HG03097 (cell line): ENCODE results near the gene CREBL2.
"Not testable (repeated sequence)": the region's sequence is repeated elsewhere in the genome, so short reads cannot be mapped to it uniquely, and the experiment has no call there.

Experiments used
- ATAC-seq: cut with Tn5 transposase; IDR thresholded peaks from one replicate; pipeline ENCODE4 v1.9.1; 2021; ENCODE audit not compliant: unreplicated experiment, low FRiP score

Gene CREBL2

DNA sequence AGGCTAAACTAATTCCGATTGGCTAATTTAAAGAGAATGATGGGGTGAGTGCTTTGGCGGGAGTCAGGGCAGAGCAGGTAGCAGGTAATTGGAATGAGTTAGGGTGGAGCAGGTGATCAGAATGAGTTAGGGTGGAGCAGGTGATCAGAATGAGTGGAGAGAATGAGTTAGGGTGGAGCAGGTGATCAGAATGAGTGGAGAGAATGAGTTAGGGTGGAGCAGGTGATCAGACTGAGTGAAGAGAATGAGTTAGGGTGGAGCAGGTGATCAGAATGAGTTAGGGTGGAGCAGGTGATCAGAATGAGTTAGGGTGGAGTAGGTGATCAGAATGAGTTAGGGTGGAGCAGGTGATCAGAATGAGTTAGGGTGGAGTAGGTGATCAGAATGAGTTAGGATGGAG, 15.7 kb upstream of the CREBL2 start:
- ATAC-seq: not testable (repeated sequence)

GRCh38 chr12:12596598-12596997, 15.1 kb upstream of the CREBL2 start:
- not testable (repeated sequence) for ATAC-seq

GRCh38 chr12:12598864-12599263, 12.8 kb upstream of the CREBL2 start:
- no peak for ATAC-seq

- ATAC-seq: no peak
Observed at GRCh38 chr12:12599750-12600643, 11.7 kb upstream of the CREBL2 start.

GRCh38 chr12:12600659-12601058, 11.0 kb upstream of the CREBL2 start:
- ATAC-seq: no peak

DNA sequence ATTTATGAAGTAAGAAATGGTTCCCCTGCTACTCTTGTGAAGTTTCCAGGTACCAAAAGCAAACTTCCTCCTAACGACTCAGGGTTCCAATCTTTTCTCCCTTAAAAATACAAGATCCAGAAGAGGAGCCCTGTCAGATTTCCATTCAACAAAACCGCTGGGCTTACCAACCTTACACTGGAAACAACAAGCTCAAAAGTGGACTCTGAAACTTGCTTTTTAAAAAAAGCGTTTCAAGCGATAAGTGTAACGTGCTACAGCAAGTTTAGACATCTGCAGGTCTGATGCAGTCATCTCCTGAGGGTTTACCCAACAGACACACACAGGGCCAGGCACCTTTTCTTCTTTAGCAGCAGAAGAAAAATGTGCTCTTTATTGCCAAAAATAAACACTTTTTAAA, 6.9 kb upstream of the CREBL2 start:
- no peak for ATAC-seq

GRCh38 chr12:12606781-12607589, 4.7 kb upstream of the CREBL2 start:
- no peak for ATAC-seq

DNA sequence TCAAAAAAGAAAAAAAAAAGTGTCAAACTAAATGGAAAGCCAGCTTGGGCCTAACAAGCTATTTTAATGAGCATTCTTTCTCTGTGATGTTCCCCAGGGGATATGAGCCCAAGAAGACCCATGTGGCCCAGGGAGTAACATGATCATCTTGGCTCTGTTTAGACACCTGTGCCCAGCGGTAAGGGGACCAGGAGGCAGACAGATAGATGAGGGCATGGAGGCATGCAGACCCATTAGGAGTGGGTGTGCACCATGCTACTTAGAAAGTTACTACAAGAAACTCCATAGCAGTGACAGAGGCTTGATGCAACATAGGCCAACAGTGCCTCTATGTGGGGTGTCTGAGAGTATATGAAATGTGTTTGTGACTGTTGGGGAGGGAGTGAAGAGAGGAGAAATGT, 3.1 kb upstream of the CREBL2 start:
- ATAC-seq: no peak

DNA sequence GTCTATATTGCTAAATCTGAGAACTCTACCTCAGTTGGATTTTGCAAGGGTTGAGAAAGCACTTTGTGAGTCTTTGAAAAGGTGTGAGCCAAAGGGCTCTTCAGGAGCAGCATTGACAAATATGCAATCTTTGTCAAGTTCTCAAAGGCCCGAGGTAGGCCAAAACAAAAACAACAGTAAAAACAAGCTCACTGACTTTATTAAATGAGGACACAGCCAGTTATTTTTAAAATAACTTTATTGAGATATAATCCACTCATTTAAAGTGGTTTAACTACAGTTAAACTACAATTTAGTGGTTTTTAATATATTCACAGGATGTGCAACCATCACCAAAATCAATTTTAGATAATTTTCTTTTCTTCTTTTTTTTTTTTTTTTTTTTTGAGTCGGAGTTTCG, 2.0 kb upstream of the CREBL2 start:
- ATAC-seq: no peak

DNA sequence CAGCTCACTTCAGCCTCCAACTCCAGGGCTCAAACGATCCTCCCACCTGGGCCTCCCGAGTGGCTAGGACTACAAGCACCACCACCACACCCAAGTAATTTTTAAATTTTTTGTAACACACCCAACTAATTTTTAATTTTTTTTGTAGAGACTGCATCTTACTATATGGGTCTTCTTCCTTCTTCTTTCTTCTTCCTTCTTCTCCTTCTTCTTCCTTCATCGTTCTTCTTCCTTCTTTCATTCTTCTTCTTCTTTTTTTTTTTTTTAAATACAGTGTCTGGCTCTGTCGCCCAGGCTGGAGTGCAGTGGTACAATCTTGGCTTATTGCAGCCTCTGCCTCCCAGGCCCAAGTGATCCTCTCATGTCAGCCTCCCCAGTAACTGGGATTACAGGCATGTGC, 965 bp upstream of the CREBL2 start:
- ATAC-seq: no peak

- ATAC-seq: no peak
Observed at GRCh38 chr12:12612358-12612757, 682 bp downstream of the CREBL2 start.

DNA sequence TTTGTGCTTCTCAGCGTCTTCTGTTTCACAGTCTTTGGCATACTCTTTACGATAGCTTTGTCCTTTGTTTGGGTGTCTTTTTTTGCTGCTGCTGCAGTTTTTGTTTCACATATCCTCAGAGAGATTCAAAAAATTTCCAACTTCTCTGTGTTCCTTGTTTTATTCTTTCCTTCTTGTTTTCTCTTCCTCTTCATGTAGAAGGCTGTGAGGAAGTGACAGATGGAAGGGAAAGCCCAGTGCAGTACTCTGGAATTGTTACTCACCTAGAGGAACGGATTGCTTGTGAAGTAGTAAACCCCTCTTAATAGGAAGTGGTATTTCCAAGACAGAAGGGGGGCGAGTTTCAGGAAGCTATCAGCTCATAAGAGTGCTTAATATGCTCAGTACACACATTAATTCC, 1.7 kb downstream of the CREBL2 start:
- ATAC-seq: no peak

DNA sequence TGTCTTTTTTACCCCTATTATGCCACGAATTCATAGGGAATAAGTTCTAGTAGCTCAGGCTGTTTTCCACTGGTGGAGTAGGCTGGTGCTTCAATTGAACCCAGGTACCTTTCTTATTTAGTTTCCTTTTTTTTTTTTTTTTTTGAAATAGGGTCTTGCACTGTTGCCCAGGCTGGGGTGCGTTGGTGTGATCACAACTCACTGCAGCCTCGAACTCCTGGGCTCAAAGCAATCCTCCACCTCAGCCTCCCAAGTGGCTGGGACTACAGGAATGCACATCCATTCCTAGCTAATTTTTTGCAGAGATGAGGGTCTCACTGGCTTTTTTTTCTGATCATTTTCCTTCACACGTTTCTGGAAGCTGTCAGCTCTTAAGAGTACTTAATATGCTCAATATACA, 2.7 kb downstream of the CREBL2 start:
- ATAC-seq: no peak

GRCh38 chr12:12616512-12617310, 5.0 kb downstream of the CREBL2 start:
- no peak for ATAC-seq

GRCh38 chr12:12618064-12618463, 6.4 kb downstream of the CREBL2 start:
- not testable (repeated sequence) for ATAC-seq

DNA sequence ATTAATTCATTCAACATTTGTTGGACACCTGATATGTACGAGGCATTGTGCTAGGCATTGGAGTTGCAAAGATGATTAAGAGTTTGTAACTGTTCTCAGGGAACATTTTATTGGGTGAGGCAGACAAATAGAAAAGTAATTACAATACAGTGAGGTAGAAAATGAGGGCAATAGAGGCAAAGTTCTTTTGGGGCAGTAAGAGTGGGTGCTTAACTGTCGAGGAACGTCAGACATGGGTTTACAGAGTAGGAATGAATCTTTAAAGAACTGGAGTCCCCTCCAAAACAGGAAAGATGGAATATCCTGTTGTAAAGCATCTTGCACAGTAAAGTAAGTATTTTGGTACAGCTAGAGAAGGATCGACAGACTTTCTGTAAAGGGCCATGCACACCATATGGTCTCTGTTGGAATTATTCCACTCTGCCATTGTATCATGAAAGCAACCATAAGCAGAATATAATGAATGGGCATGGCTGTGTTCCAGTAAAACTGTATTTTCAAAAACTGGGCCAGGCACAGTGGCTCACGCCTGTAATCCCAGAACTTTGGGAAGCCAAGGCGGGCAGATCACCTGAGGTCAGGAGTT, 9.1 kb downstream of the CREBL2 start:
- ATAC-seq: no peak

DNA sequence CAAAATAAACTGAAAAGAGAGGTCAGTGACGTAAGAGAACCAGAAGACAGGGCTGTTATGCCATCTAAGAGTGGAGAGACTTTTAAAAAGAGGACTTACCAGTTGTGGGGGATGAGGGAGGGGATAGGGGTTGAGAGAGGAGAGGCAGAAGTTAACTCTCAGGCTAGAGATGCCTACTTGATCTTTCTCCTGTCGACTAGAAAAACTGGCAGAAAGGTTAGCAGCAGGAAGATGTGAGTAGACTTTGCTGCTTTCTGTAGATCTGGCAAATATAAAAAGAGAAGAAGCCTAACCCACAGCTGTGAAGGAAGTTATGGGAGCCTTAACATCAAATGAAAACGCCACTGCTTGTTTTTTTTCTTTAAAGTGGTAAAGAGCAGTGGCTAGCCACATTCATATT, 10.7 kb downstream of the CREBL2 start:
- ATAC-seq: no peak

DNA sequence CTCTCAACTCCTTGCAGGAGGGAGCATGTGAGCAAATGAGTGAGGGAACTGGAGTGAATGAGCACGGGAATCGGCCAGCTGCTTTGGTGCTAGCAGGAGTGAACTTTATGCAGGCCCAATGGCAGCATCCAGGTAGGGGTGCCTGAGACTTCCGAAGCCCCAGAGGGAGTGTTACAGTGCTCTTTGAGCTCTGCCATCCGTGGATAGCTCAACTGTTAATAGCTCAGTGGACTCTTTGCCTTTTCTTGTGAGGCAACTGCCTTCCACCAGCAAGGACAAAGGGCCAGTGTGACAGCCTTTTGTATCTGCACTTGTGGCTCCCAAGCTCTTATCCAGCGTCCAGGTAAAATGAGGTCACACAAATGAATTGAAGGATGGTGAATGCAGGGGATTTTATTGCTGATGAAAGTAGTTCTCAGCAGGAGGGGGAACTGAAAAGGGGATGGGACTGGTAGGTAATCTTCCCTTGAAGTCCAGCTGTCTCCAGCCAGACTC, 12.9 kb downstream of the CREBL2 start:
- no peak for ATAC-seq

- ATAC-seq: no peak
Observed at GRCh38 chr12:12626471-12626870, 14.8 kb downstream of the CREBL2 start.

DNA sequence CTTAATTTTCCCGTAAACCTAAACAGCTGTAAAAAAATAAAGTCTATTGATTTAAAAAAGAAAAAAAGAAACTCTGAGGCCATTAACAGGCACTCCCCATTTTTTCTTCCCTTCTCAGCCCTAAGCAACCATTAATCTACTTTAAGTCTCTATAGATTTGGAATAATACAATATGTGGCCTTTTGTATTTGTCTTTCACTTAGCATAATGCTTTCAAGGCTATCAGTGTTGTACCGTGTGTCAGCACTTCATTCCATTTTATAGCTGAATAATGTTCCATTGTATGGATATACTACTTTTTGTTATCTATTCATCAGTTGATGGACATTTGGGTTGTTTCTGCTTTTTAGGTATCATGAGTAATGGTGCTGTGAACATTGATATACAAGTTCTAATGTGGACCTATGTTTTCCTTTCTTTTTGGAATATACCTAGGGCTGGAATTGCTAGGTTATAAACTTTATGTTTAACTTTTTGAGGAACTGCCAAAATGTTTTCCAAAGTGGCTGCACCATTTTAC, 15.7 kb downstream of the CREBL2 start:
- no peak for ATAC-seq
